ENCODE results near the gene PLEKHH1. TPM values are rescaled to one million over a fixed set of nuclear protein-coding genes. Genes with fewer than 3 reads are reported as not detected.

PLEKHH1 gene
- total and polyA plus RNA-seq, 9 of the 15 experiments (the other 6 are each of a cell fraction or from before 2014, with no cell fraction given), result 0.76 to 5.9 (median 2.9) TPM

DNA sequence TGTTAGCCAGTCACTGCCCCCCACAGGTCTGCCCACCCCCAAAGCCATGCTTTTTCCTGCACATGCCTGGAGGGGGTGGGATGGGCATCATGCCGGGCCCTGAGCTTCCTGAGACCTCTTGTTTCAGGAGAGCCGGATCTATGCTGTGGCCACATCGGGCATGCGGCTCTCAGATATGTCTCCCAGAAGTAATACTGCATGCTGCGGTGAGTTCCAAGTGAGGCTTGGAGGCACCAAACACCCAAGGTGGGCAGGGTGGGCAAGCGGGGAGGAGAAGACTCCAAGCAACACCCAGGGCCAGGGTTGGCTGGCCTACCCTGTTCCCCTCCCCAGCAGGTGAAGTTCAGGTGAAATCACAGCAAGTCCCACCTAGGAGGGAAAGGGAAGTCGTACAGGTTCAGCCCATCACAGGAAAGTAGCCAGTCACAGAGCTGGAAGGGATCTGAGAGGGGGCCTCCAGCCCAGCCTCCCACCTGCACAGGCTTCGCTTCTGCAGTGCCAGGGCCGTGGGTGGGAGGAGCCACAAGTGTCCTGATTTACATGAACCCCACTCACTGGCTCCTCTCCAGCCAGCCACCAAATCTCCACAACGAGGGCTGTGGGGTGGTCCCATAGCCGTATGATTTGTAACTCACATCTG is 36.0 kb downstream of the PLEKHH1 start (continued):
- TF ChIP-seq E2F4 (CRISPR knock-in tag; IDR thresholded peaks at IDR 0.05; ENCODE audit: low read depth), result no peak
- no peak for TF ChIP-seq ZNF589 (CRISPR knock-in tag; IDR thresholded peaks at IDR 0.05; ENCODE audit: low read depth)
- no peak for TF ChIP-seq ZBTB11 (CRISPR knock-in tag; IDR thresholded peaks at IDR 0.05)
- TF ChIP-seq BCL6 (CRISPR knock-in tag; IDR thresholded peaks at IDR 0.05), result no peak

Measured in K562 (cell line).